ENCODE results near the gene EFNA3. TPM values are rescaled to one million over a fixed set of nuclear protein-coding genes. Genes with fewer than 3 reads are reported as not detected.

EFNA3 gene
- total RNA-seq, 1 donor, result 0.43 TPM

DNA sequence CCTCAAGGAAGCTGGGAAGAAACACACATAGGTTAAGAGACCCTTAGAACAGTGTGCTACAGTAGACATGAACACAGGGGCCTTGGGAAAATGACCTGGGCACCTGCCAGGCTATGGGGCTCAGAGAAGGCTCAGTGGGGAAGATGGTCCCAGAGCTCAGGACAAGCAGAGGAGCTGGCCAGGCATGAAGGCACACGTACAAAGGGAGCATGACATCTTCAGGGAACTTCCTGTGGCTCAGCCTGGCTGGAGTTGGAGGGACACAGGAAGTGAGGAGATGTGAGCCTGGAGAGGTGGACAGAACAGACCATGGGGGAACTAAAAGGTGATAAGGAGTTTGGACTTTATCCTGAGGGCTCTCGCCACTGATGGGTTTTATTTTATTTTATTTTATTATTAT, 53.2 kb downstream of the EFNA3 start:
- no peak overlapping the region for H3K4me3 ChIP-seq (ENCODE audit: low read depth, low read length)
- no peak for DNase-seq (ENCODE audit: low read depth)
- TF ChIP-seq, protein P1, sequence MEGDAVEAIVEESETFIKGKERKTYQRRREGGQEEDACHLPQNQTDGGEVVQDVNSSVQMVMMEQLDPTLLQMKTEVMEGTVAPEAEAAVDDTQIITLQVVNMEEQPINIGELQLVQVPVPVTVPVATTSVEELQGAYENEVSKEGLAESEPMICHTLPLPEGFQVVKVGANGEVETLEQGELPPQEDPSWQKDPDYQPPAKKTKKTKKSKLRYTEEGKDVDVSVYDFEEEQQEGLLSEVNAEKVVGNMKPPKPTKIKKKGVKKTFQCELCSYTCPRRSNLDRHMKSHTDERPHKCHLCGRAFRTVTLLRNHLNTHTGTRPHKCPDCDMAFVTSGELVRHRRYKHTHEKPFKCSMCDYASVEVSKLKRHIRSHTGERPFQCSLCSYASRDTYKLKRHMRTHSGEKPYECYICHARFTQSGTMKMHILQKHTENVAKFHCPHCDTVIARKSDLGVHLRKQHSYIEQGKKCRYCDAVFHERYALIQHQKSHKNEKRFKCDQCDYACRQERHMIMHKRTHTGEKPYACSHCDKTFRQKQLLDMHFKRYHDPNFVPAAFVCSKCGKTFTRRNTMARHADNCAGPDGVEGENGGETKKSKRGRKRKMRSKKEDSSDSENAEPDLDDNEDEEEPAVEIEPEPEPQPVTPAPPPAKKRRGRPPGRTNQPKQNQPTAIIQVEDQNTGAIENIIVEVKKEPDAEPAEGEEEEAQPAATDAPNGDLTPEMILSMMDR (IDR thresholded peaks at IDR 0.05; ENCODE audit: insufficient read depth, low read depth, low read length), result no peak

GRCh38 chr1:155133799-155134281, 55.2 kb downstream of the EFNA3 start:
- TF ChIP-seq, protein P1 (IDR thresholded peaks at IDR 0.05; ENCODE audit: insufficient read depth, low read depth, low read length), result no peak
- H3K4me3 ChIP-seq (ENCODE audit: low read depth, low read length), result no peak overlapping the region
- no peak for DNase-seq (ENCODE audit: low read depth)

DNA sequence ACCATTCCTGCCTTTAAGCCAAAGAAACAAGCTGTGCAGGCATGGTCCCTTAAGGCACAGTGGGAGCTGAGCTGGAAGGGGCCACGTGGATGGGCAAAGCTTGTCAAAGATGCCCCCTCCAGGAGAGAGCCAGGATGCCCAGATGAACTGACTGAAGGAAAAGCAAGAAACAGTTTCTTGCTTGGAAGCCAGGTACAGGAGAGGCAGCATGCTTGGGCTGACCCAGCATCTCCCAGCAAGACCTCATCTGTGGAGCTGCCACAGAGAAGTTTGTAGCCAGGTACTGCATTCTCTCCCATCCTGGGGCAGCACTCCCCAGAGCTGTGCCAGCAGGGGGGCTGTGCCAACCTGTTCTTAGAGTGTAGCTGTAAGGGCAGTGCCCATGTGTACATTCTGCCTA, 55.7 kb downstream of the EFNA3 start:
- H3K4me3 ChIP-seq (ENCODE audit: low read depth, low read length), result no peak overlapping the region
- no peak for DNase-seq (ENCODE audit: low read depth)
- TF ChIP-seq, protein P1 (IDR thresholded peaks at IDR 0.05; ENCODE audit: insufficient read depth, low read depth, low read length), result no peak

GRCh38 chr1:155134880-155135414, 56.3 kb downstream of the EFNA3 start:
- peak overlapping the region; percentile 89 for H3K4me3 ChIP-seq (ENCODE audit: low read depth, low read length)
- peak; percentile 97 for DNase-seq (ENCODE audit: low read depth)
- TF ChIP-seq, protein P1 (IDR thresholded peaks at IDR 0.05; ENCODE audit: insufficient read depth, low read depth, low read length), result no peak

DNA sequence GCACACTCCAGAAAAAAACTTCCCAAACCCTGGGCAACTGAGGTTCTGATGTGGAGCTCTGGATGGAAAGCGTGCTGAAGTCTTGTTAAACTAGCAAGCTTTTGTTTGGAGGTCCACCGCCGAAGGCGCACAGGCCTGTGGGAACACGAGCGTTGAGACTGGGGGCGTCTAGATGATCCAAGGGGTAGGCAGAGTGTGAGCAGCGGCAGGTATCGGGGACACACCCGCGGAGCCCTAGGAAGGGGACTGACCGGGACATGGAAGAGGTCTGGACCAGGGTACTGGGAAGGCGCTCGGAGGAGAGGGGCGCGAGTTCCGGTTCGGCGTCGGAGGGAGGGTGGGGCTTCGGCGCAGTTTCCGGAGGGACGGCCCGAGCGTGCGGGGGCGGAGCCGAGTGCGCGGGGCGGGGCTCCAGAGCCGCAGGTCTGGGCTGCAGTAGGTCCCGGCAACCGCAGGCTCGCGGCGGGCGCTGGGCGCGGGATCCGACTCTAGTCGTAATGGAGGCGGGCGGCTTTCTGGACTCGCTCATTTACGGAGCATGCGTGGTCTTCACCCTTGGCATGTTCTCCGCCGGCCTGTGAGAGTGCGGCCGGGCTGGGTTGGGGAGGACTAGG, 56.9 kb downstream of the EFNA3 start, which contains the start of gene SLC50A1:
SLC50A1 (plus strand) TSS at position 438 of the 614 bp plus-strand sequence; CDS start at position 498, 60 bp downstream.
- peak; percentile 95 for DNase-seq (ENCODE audit: low read depth)
- H3K4me3 ChIP-seq (ENCODE audit: low read depth, low read length), result peak within 1 kb of the TSS; percentile 89
- TF ChIP-seq, protein P1 (IDR thresholded peaks at IDR 0.05; ENCODE audit: insufficient read depth, low read depth, low read length), result no peak

GRCh38 chr1:155136748-155137147, 58.1 kb downstream of the EFNA3 start:
- TF ChIP-seq, protein P1 (IDR thresholded peaks at IDR 0.05; ENCODE audit: insufficient read depth, low read depth, low read length), result no peak
- peak overlapping the region; percentile 89 for H3K4me3 ChIP-seq (ENCODE audit: low read depth, low read length)
- DNase-seq (ENCODE audit: low read depth), result no peak

Small RNA genes within 50 kb of the gene (small RNA-seq; reads per million reads assigned to genes)
- not detected for gene RF00019

Other genes with a start within 250 kb of the EFNA3 start
- not detected in 2 replicates for gene KCNN3, start 208.6 kb upstream of the EFNA3 start, total RNA-seq
- gene PMVK, start 142.1 kb upstream of the EFNA3 start, total RNA-seq, result 6.4 and 8.2 TPM in 2 replicates
- 52.2 and 54.1 TPM in 2 replicates for gene PBXIP1, start 122.7 kb upstream of the EFNA3 start, total RNA-seq
- gene PYGO2, start 117.1 kb upstream of the EFNA3 start, total RNA-seq, result 26.7 and 28.9 TPM in 2 replicates
- 255 and 330 TPM in 2 replicates for gene SHC1, start 108.1 kb upstream of the EFNA3 start, total RNA-seq
- gene CKS1B, start 104.2 kb upstream of the EFNA3 start, total RNA-seq, result 57.7 and 68.2 TPM in 2 replicates
- 22.9 and 24.2 TPM in 2 replicates for gene FLAD1, start 95.5 kb upstream of the EFNA3 start, total RNA-seq
- 0.32 and 0.43 TPM in 2 replicates for gene LENEP, start 85.3 kb upstream of the EFNA3 start, total RNA-seq
- 15.5 and 15.8 TPM in 2 replicates for gene ZBTB7B, start 76.0 kb upstream of the EFNA3 start, total RNA-seq
- not detected in 2 replicates for gene DCST2, start 45.1 kb upstream of the EFNA3 start, total RNA-seq
- not detected in 2 replicates for gene DCST1, start 45.0 kb upstream of the EFNA3 start, total RNA-seq
- 41.2 and 49.2 TPM in 2 replicates for gene ADAM15, start 27.5 kb upstream of the EFNA3 start, total RNA-seq
- gene EFNA4, start 15.1 kb upstream of the EFNA3 start, total RNA-seq, result 2.6 and 3.9 TPM in 2 replicates
- gene EFNA1, start 49.0 kb downstream of the EFNA3 start, total RNA-seq, result not detected in 2 replicates
- gene SLC50A1, start 57.0 kb downstream of the EFNA3 start, total RNA-seq, result 52.5 and 58.7 TPM in 2 replicates
- gene DPM3, start 61.7 kb downstream of the EFNA3 start, total RNA-seq, result 23.7 and 47.0 TPM in 2 replicates
- 65.6 and 95.3 TPM in 2 replicates for gene KRTCAP2, start 94.5 kb downstream of the EFNA3 start, total RNA-seq
- gene TRIM46, start 95.0 kb downstream of the EFNA3 start, total RNA-seq, result 6.5 and 7.7 TPM in 2 replicates
- 32.8 and 35.8 TPM in 2 replicates for gene THBS3, start 129.1 kb downstream of the EFNA3 start, total RNA-seq
- gene MTX1, start 129.9 kb downstream of the EFNA3 start, total RNA-seq, result 38.0 and 45.1 TPM in 2 replicates
- gene ENTREP3, start 176.6 kb downstream of the EFNA3 start, total RNA-seq, result 7.7 and 7.8 TPM in 2 replicates
- gene SCAMP3, start 183.5 kb downstream of the EFNA3 start, total RNA-seq, result 33.7 and 35.8 TPM in 2 replicates
- gene CLK2, start 194.7 kb downstream of the EFNA3 start, total RNA-seq, result 19.3 and 21.6 TPM in 2 replicates
- gene HCN3, start 198.6 kb downstream of the EFNA3 start, total RNA-seq, result 0.86 and 1.6 TPM in 2 replicates
- gene PKLR, start 222.6 kb downstream of the EFNA3 start, total RNA-seq, result not detected in 2 replicates
- 427 and 428 TPM in 2 replicates for gene FDPS, start 230.0 kb downstream of the EFNA3 start, total RNA-seq
- 18.4 and 22.9 TPM in 2 replicates for gene RUSC1, start 242.1 kb downstream of the EFNA3 start, total RNA-seq

Measured in fibroblast of villous mesenchyme (primary cell).